ENCODE measurements around the gene ABLIM3. TPM values are rescaled to one million over a fixed set of nuclear protein-coding genes. Genes with fewer than 3 reads are reported as not detected.

The ABLIM3 gene
- total and polyA plus RNA-seq, 2 donors (not counting 3 experiments of a cell fraction or from before 2014, with no cell fraction given) = 16.7 to 42.1 TPM

GRCh38 chr5:149175346-149176105 lies 34.2 kb downstream of the ABLIM3 start:
- Histone ChIP-seq H3K4me3 (replicated peaks in 1 of 3; ENCODE audit: insufficient read depth in 1 of 3, low read depth in 1 of 3, low read length in 3 of 3) (no peak overlapping the region), H4K20me1 (replicated peaks; ENCODE audit: control insufficient read depth, extremely low read depth, insufficient read depth, low read length) (no peaks in the 10 kb centered on the region), H2AFZ (ENCODE audit: low read depth, low read length) (no peak overlapping the region), H3K27me3 (ENCODE audit: control insufficient read depth in 2 of 2, insufficient read depth in 2 of 2, low read length in 2 of 2) (no peaks in the 10 kb centered on the region), H3K9ac (replicated peaks; ENCODE audit: extremely low read depth, insufficient read depth, low read length) (no peak overlapping the region), H3K9me3 (replicated peaks; ENCODE audit: control insufficient read depth, insufficient read depth, low read length) (no peaks in the 10 kb centered on the region), H3K79me2 (ENCODE audit: control insufficient read depth, insufficient read depth, low read length) (no peaks in the 10 kb centered on the region), H3K27ac (ENCODE audit: insufficient read depth, low read depth, low read length) (no peak overlapping the region), H3K36me3 (ENCODE audit: control insufficient read depth in 2 of 2, extremely low read depth in 1 of 2, insufficient read depth in 2 of 2, low read length in 2 of 2) (no peaks in the 10 kb centered on the region), H3K4me1 (ENCODE audit: control insufficient read depth, extremely low read depth, insufficient read depth, low read length) (peaks cover 36% of the 10 kb centered on the region), H3K4me2 (ENCODE audit: insufficient read depth, low read length) (no peak overlapping the region), H3K9me1 (replicated peaks; ENCODE audit: control insufficient read depth, extremely low read depth, insufficient read depth, low read length) (no peaks in the 10 kb centered on the region)
- DNase-seq (ENCODE audit: low read depth, low spot score) = no peak
- ChIA-PET CTCF (interaction anchor here (0.8 to 1.6 kb wide), 7 partner anchors 11 to 140 kb away, joined by 3 to 4 read pairs (median 4); partner anchors contain the start of gene ABLIM3), POLR2A (no interaction called here)
- intact Hi-C loops (cut with micrococcal nuclease) = no loop called here
- TF ChIP-seq FOS (IDR thresholded peaks at IDR 0.05; ENCODE audit: borderline replicate concordance, insufficient read depth, low read length) (no peak), JUN (IDR thresholded peaks at IDR 0.05; ENCODE audit: borderline replicate concordance, insufficient read depth, insufficient read length, low read depth) (no peak)
- dilution Hi-C loops (cut with MboI; ENCODE audit: extremely low pct_ligation_motif_present, low sequenced_read_pairs) = no loop called here
- BruUV-seq (replicated peaks) = no TSS peak
- FAIRE-seq = no peak

DNA sequence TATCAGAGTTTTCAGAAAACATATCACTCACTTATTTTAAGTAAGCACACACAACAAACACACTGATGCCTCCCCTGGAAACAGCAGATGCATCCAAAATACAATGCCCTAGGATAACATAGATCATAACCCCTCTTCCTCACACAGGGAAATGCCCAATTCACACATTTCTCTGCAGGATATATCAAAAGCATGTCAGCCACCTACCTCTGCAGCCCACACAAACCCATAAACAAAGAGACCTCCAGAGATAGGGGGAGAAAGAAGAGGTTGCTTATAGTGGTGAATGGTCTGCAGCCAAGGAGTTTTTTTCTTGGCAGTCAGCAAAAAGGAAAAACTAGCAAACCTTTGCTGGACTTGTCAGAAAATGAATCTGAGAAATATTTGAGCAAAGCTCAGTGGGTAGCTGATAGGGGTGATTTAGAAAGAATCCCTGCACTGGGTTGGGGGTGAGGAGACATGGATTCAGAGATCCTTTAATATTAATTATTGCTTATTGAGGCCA lies 36.1 kb downstream of the ABLIM3 start:
- no peak for TF ChIP-seq POLR2A (IDR thresholded peaks at IDR 0.05; ENCODE audit: low read depth, low read length)
- TF ChIP-seq FOS (IDR thresholded peaks at IDR 0.05; ENCODE audit: borderline replicate concordance, insufficient read depth, low read length) = no peak
- no peak for TF ChIP-seq MYC (IDR thresholded peaks at IDR 0.05; ENCODE audit: low read depth, low read length)
- TF ChIP-seq EZH2 (IDR thresholded peaks at IDR 0.05; ENCODE audit: borderline replicate concordance, low read depth, low read length, severe bottlenecking) = no peak
- no peak for TF ChIP-seq JUN (IDR thresholded peaks at IDR 0.05; ENCODE audit: borderline replicate concordance, insufficient read depth, insufficient read length, low read depth)
- no TSS peak for BruUV-seq (replicated peaks)
- CTCF ChIA-PET = no interaction called here
- POLR2A ChIA-PET = no interaction called here
- Histone ChIP-seq H2AFZ (ENCODE audit: low read depth, low read length) (no peak overlapping the region), H3K27me3 (ENCODE audit: control insufficient read depth in 2 of 2, insufficient read depth in 2 of 2, low read length in 2 of 2) (no peaks in the 10 kb centered on the region), H3K9me3 (replicated peaks; ENCODE audit: control insufficient read depth, insufficient read depth, low read length) (no peaks in the 10 kb centered on the region), H3K79me2 (ENCODE audit: control insufficient read depth, insufficient read depth, low read length) (no peaks in the 10 kb centered on the region), H3K9ac (replicated peaks; ENCODE audit: extremely low read depth, insufficient read depth, low read length) (no peak overlapping the region), H3K4me3 (replicated peaks in 1 of 3; ENCODE audit: insufficient read depth in 1 of 3, low read depth in 1 of 3, low read length in 3 of 3) (no peak overlapping the region), H3K4me2 (ENCODE audit: insufficient read depth, low read length) (no peak overlapping the region), H3K36me3 (ENCODE audit: control insufficient read depth in 2 of 2, extremely low read depth in 1 of 2, insufficient read depth in 2 of 2, low read length in 2 of 2) (no peaks in the 10 kb centered on the region), H4K20me1 (replicated peaks; ENCODE audit: control insufficient read depth, extremely low read depth, insufficient read depth, low read length) (no peaks in the 10 kb centered on the region), H3K4me1 (ENCODE audit: control insufficient read depth, extremely low read depth, insufficient read depth, low read length) (peaks cover 27% of the 10 kb centered on the region), H3K9me1 (replicated peaks; ENCODE audit: control insufficient read depth, extremely low read depth, insufficient read depth, low read length) (no peaks in the 10 kb centered on the region), H3K27ac (ENCODE audit: insufficient read depth, low read depth, low read length) (no peak overlapping the region)
- FAIRE-seq = no peak
- dilution Hi-C loops (cut with MboI; ENCODE audit: extremely low pct_ligation_motif_present, low sequenced_read_pairs) (no loop called here), intact Hi-C loops (cut with micrococcal nuclease) (no loop called here)
- DNase-seq (ENCODE audit: low read depth, low spot score) = no peak
